ENCODE data around the gene GNAS. TPM values are rescaled to one million over a fixed set of nuclear protein-coding genes. Genes with fewer than 3 reads are reported as not detected.
A peak's percentile ranks its signal among the peaks of the same experiment; 100 is the strongest.

Gene GNAS
- total RNA-seq, 2 experiments from 2014 or later = 638 to 913 TPM

- no peaks in the 10 kb centered on the region for H3K4me1 ChIP-seq (ENCODE audit: insufficient read depth, low read length, poor library complexity, severe bottlenecking)
- H4K20me1 ChIP-seq (ENCODE audit: insufficient read depth, low read length) = no peaks in the 10 kb centered on the region
- intact Hi-C loops (cut with micrococcal nuclease; ENCODE audit: unreplicated experiment) = loop anchor here (5.0 kb wide), 1 partner anchor 598 kb away; no protein-coding TSS in a partner anchor
- no peak for DNase-seq (ENCODE audit: low spot score)
- H3K79me2 ChIP-seq (ENCODE audit: insufficient read depth, low read depth, low read length) = no peaks in the 10 kb centered on the region; the same call in 1 of the 2 replicates
- no peak overlapping the region for H3K27ac ChIP-seq (ENCODE audit: low read depth, low read length, poor library complexity, severe bottlenecking)
- TF ChIP-seq CTCF (conservative IDR thresholded peaks at IDR 0.05; ENCODE audit: low read length) (no peak), EZH2phosphoT487 (IDR thresholded peaks at IDR 0.05; ENCODE audit: borderline replicate concordance, low read depth, low read length) (no peak)
- POLR2A ChIA-PET = no interaction called here
- CTCF ChIA-PET (ENCODE audit: unreplicated experiment) = no interaction called here
- H3K9me3 ChIP-seq (ENCODE audit: low read length) = no peaks in the 10 kb centered on the region
- H3K9me2 ChIP-seq (ENCODE audit: insufficient read depth, low read length) = no peaks in the 10 kb centered on the region
- no peak overlapping the region for H3K4me2 ChIP-seq (ENCODE audit: low read length)
- H2AFZ ChIP-seq (ENCODE audit: low read length) = no peak overlapping the region
- BruUV-seq (replicated peaks) = no TSS peak
- H3K36me3 ChIP-seq (ENCODE audit: insufficient read depth, low read length) = peaks cover 15% of the 10 kb centered on the region; the same call in 1 of the 2 replicates
- H3K4me3 ChIP-seq (ENCODE audit: low read depth, low read length, poor library complexity, severe bottlenecking) = no peak overlapping the region
These were observed 17.3 kb upstream of the GNAS start for GRCh38 chr20:58835231-58835630.

GRCh38 chr20:58836616-58837204 is 15.8 kb upstream of the GNAS start:
- ChIA-PET POLR2A (interaction anchor here (1.0 kb wide), 1 partner anchor 8 kb away, joined by 4 read pairs; no protein-coding TSS in a partner anchor), CTCF (ENCODE audit: unreplicated experiment) (no interaction called here)
- Histone ChIP-seq H3K79me2 (ENCODE audit: insufficient read depth, low read depth, low read length) (no peaks in the 10 kb centered on the region), H2AFZ (ENCODE audit: low read length) (no peak overlapping the region), H3K27ac (ENCODE audit: low read depth, low read length, poor library complexity, severe bottlenecking) (no peak overlapping the region), H3K36me3 (ENCODE audit: insufficient read depth, low read length) (peaks cover 15% of the 10 kb centered on the region; the same call in 1 of the 2 replicates), H3K4me2 (ENCODE audit: low read length) (no peak overlapping the region), H4K20me1 (ENCODE audit: insufficient read depth, low read length) (no peaks in the 10 kb centered on the region), H3K9me3 (ENCODE audit: low read length) (no peaks in the 10 kb centered on the region), H3K4me1 (ENCODE audit: insufficient read depth, low read length, poor library complexity, severe bottlenecking) (no peaks in the 10 kb centered on the region), H3K9me2 (ENCODE audit: insufficient read depth, low read length) (no peaks in the 10 kb centered on the region), H3K4me3 (ENCODE audit: low read depth, low read length, poor library complexity, severe bottlenecking) (no peak overlapping the region)
- DNase-seq (ENCODE audit: low spot score) = no peak
- no TSS peak for BruUV-seq (replicated peaks)
- intact Hi-C loops (cut with micrococcal nuclease; ENCODE audit: unreplicated experiment) = loop anchor here (5.0 kb wide), 1 partner anchor 599 kb away; no protein-coding TSS in a partner anchor
- no peak for TF ChIP-seq EZH2phosphoT487 (IDR thresholded peaks at IDR 0.05; ENCODE audit: borderline replicate concordance, low read depth, low read length)
- no peak for TF ChIP-seq CTCF (conservative IDR thresholded peaks at IDR 0.05; ENCODE audit: low read length)

GRCh38 chr20:58837717-58838116 is 14.8 kb upstream of the GNAS start:
- ChIA-PET CTCF (ENCODE audit: unreplicated experiment) (no interaction called here), POLR2A (no interaction called here)
- Histone ChIP-seq H2AFZ (ENCODE audit: low read length) (no peak overlapping the region), H3K4me3 (ENCODE audit: low read depth, low read length, poor library complexity, severe bottlenecking) (no peak overlapping the region), H4K20me1 (ENCODE audit: insufficient read depth, low read length) (no peaks in the 10 kb centered on the region), H3K9me3 (ENCODE audit: low read length) (no peaks in the 10 kb centered on the region), H3K79me2 (ENCODE audit: insufficient read depth, low read depth, low read length) (no peaks in the 10 kb centered on the region), H3K36me3 (ENCODE audit: insufficient read depth, low read length) (peaks cover 22% of the 10 kb centered on the region; the same call in 1 of the 2 replicates), H3K4me2 (ENCODE audit: low read length) (no peak overlapping the region), H3K4me1 (ENCODE audit: insufficient read depth, low read length, poor library complexity, severe bottlenecking) (no peaks in the 10 kb centered on the region), H3K9me2 (ENCODE audit: insufficient read depth, low read length) (no peaks in the 10 kb centered on the region), H3K27ac (ENCODE audit: low read depth, low read length, poor library complexity, severe bottlenecking) (no peak overlapping the region)
- DNase-seq (ENCODE audit: low spot score) = no peak
- TF ChIP-seq EZH2phosphoT487 (IDR thresholded peaks at IDR 0.05; ENCODE audit: borderline replicate concordance, low read depth, low read length) (no peak), CTCF (conservative IDR thresholded peaks at IDR 0.05; ENCODE audit: low read length) (0 out of 2 replicates have a peak, but pooled peaks have one; percentile 15)
- intact Hi-C loops (cut with micrococcal nuclease; ENCODE audit: unreplicated experiment) = loop anchor here (5.0 kb wide), 1 partner anchor 600 kb away; no protein-coding TSS in a partner anchor
- no TSS peak for BruUV-seq (replicated peaks)

All from OCI-LY7 (cell line).